GM12873 (cell line): ENCODE measurements around the gene CCDC93.

Source experiments
- TF ChIP-seq, protein P1 (sequence below): IDR thresholded peaks from 2 replicates; pipeline ENCODE4 v1.5.1; 2012; ENCODE audit warnings: low read depth, mild to moderate bottlenecking, moderate library complexity, low read length, control low read depth; ENCODE audit not compliant: insufficient read depth; ENCODE audit errors: missing control alignments

CCDC93 gene

DNA sequence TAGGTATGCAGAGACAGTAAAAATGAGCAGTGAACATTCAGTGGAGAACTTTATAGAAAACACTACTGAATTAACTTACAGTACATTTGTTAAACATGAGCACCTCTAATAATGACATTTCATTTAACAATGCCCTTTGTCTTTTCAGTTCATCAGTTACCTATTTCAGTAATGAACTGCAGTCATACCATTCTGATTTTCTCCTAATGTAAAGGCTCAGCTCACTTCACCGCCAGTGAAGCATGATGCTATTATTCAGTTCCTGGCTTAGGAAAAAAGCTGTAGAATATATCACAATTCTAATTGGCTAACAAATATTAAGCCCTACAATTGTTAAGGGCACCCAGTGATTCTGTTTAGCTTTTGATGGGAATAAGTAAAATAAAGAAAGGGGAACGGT is 37.1 kb upstream of the CCDC93 start:
- TF ChIP-seq, protein P1, sequence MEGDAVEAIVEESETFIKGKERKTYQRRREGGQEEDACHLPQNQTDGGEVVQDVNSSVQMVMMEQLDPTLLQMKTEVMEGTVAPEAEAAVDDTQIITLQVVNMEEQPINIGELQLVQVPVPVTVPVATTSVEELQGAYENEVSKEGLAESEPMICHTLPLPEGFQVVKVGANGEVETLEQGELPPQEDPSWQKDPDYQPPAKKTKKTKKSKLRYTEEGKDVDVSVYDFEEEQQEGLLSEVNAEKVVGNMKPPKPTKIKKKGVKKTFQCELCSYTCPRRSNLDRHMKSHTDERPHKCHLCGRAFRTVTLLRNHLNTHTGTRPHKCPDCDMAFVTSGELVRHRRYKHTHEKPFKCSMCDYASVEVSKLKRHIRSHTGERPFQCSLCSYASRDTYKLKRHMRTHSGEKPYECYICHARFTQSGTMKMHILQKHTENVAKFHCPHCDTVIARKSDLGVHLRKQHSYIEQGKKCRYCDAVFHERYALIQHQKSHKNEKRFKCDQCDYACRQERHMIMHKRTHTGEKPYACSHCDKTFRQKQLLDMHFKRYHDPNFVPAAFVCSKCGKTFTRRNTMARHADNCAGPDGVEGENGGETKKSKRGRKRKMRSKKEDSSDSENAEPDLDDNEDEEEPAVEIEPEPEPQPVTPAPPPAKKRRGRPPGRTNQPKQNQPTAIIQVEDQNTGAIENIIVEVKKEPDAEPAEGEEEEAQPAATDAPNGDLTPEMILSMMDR = no peak

DNA sequence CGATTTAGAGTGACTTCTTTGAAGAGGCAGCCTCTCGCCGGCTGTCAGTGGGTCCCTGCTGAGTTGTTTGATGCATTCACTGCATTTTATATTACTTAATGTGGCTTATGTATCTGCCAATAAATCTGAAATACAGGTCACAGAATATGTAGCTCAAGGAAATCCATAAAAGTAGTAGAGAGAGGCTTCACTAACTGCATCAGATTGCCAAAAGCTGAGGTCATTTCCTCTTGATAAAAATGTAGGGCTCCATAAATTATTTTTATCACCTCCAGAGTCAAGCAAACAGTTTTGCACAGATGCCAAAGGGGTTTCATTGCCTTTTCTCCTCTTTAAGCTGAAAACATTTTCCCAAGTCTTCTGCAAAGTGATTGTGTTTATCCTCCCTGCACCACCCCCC is 36.5 kb upstream of the CCDC93 start:
- TF ChIP-seq, protein P1 = no peak

DNA sequence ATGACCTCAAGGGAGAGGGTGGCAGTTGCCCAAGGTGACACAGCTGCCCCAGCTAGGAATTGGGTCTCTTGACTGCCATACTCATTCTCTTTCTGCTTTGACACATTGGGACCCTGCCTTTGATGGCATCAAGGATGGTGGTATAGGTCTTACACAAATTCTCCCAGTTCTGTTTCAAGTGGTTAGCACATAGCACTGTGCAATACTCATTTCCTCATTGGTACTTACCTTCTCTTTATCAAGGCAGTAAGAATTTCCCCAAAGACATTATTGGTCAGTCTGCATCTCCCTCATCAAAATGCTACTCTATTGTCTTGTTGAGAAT is 35.9 kb upstream of the CCDC93 start:
- TF ChIP-seq, protein P1 = no peak

DNA sequence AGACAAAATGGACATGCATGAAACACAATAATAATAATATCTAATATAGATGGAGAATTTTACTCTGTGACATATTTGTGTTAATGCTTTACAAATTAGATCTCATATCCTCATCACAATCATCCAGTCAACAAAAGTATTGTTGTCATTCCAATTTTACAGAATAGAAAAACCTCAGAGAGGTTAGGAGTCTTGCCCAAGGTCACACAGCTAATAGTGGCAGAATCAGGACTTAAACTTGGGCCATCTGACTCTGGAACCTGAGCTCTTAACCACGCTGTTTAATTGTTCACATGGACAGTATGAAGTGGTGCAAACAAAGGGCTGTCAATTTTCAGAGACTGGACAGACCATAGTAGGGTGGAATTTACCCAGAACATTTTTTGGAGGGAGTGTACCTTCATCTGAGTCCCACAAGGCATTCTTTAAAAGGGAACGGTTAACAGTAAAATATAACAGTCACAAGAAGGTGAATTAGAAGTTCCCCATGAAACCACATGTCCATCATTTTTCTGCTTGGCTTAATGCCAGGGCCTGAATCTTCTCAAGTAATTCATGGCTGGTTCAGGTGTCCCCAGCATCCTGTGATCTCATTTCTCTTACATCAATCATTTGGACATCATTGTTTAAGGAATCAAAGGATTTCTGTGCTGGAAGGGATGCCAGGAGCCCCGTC is 35.4 kb upstream of the CCDC93 start:
- TF ChIP-seq, protein P1 = no peak

DNA sequence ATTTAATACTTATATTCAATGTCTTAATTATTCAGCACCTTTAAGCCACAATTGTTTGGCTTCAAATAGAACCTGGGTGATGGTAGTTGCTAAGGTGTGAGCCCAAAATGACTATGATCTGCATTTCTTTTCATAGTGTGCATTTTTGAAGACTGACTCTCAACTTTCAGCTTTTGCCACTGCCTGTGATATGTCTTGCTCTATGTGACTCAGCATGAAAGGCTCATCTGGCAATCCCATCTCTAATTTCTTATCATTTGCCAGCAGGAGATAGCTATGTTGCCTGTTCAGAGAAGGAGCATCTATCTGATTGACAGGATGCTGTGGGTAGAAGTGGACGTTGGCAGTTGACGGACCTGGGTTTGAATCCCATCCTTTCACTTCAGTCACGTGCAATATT is 34.5 kb upstream of the CCDC93 start:
- TF ChIP-seq, protein P1 = no peak

DNA sequence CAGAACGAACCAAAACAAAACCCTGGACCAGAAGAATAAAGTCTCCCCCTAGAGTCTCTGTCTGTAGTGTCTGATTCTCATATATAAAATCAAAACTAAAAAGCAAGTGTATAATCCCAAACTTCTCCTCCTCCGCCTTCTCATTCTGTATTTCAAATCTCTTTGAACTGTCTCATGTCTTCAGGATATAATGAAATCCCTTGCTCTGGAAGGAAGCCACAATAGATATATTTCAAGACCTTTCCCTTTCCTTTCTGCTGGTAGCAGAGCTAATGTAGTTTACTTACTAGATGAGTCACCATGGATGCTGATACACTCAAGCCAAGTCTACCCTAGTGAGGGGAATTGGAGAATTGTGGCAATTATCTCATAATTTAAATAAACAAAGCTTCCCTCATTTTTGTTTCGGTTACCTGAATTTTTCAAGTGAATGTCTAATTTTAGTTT is 33.5 kb upstream of the CCDC93 start:
- TF ChIP-seq, protein P1 = no peak

DNA sequence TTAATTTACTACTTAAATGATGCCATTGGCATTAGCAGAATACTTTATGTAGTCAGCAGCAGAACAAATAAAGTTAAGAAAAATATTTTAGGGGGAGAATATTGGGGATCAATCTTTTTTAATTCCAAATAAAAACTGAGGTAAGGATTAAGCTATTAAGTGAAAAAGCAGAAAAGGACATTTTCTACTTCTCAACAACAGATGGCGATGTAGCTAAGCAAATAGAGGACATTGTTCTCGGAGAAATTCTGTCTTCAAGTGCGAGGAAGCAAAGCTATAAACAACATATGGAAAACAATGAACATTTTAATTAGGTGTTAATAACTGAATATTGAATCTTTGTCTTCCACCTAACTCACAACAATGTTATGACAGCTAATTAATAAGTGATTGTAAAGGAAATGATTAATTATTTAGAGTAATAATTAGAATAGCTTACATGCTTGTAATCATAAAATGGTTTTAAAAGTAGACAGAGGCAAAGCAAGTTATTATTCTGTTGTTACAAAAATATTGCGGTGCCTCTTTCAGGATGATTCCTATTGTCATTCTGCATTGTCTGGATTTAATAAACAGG is 32.9 kb upstream of the CCDC93 start:
- TF ChIP-seq, protein P1 = peak; percentile 58

DNA sequence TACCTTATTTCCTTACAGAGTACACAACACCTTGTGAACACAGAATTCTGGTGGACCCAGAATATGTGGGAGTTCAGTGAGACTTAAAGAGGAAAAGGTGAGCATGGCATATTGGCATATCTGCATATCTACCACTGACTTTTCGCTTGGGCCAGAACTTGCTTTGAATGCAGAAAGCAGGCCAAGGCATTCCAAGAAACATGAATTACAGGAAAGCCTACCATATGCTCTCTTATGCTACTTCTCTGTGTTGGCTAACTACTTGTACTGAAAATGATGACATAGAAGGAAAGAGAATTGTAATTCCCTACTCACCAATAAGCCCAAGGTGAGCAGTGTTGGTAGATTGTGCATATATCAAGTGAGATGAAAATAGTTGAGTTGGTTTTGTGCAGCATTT is 31.4 kb upstream of the CCDC93 start:
- TF ChIP-seq, protein P1 = no peak
